ENCODE results near the gene STMN1. TPM values are rescaled to one million over a fixed set of nuclear protein-coding genes. Genes with fewer than 3 reads are reported as not detected.

The STMN1 gene
- total and polyA plus RNA-seq, 10 of the 15 experiments (the other 5 are each of a cell fraction or from before 2014, with no cell fraction given), result 220 to 1,272 (median 603) TPM

DNA sequence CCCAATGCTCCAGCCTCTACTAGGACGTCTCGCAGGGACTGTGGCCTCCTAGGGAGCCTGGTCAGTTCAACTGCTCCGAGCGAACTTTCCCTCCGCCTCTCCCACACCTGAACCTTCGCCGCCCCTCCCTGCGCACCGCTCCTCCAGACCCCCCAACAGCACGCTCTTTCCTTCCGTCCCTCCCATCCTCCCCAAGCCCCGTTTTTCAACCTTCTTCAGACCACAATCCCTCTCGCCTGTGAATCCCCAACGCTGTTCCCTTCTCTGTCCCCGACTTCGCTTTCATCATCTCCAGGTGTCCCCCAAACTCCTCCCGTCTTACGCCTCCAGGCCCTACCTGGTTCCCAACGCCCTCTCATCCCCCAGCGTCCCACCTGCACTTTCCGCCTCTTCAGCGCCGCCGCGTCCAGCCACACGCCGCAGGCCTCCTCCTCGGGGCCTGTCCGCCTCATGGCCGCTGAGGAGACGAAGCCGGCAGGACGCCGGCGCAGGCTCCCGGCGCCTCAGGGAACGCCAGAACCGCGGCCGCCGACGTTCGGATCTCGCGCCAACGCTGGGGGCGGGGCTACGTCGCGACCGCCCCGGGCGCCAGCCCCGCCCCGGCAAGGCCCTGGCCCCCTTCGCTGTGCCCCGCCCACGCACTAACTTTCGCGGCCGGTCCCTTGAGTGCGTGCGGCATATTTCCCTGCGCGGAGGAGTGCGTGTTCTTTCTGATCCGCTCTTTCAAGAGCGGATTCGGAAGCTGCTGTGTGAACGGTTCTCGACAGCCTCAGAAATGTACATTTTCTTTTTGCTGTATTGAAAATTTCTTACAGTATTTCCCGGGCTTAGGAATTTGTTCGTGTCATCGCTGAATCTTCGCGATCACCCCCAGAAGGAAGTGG, 47.1 kb downstream of the STMN1 start, which contains the start of gene AUNIP (continued):
- TF ChIP-seq IKZF1 (conservative IDR thresholded peaks at IDR 0.05) (peak; percentile 73), FOXK2 (IDR thresholded peaks at IDR 0.05) (peak; percentile 75)
- TF ChIP-seq, protein P1, sequence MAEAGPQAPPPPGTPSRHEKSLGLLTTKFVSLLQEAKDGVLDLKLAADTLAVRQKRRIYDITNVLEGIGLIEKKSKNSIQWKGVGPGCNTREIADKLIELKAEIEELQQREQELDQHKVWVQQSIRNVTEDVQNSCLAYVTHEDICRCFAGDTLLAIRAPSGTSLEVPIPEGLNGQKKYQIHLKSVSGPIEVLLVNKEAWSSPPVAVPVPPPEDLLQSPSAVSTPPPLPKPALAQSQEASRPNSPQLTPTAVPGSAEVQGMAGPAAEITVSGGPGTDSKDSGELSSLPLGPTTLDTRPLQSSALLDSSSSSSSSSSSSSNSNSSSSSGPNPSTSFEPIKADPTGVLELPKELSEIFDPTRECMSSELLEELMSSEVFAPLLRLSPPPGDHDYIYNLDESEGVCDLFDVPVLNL (IDR thresholded peaks at IDR 0.05; ENCODE audit: low read depth, low read length), result peak; percentile 95

DNA sequence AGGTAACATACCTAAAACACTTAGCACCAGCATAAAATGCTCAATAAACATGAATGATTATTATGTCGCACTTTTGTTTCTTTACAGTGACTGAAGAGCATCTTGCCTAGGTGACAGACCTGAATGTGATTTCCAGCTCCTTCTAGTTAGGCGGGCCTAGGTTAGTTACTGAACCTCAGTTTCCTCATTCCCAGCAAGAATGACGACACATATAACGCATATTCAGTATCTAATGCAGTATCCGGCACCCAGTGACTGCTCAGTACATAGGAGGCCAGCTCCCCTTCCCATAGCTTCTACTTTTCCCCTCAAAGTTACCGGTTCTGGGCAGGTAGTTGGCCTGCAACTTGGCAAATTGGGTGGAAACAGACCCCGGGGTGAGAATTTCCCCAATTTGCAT, 47.7 kb downstream of the STMN1 start:
- peak overlapping the region; percentile 82 for H3K27ac ChIP-seq (ENCODE audit: control insufficient read depth, insufficient read depth)
- POLR2A ChIA-PET, result interaction anchor here (0.8 kb wide), 1 partner anchor 17 kb away, joined by 3 read pairs; the partner anchor contains the start of gene PAQR7
- H3K9me3 ChIP-seq (replicated peaks; ENCODE audit: control insufficient read depth, insufficient read depth, low read length), result no peaks in the 10 kb centered on the region
- peaks cover 19% of the 10 kb centered on the region for H3K79me2 ChIP-seq (ENCODE audit: control insufficient read depth, insufficient read depth, low read length)
- intact Hi-C loops (cut with micrococcal nuclease; ENCODE audit: unreplicated experiment), result loop anchor here (5.0 to 10.0 kb wide), 2 partner anchors 36 to 1296 kb away; partner anchors contain the start of gene SLC9A1
- CTCF ChIA-PET, result interaction anchor here (0.5 to 2.1 kb wide), 2 partner anchors 14 to 1088 kb away, joined by 3 to 4 read pairs; no protein-coding TSS in a partner anchor
- in situ Hi-C loops (cut with MboI), result no loop called here
- DNase-seq (ENCODE audit: low read depth, low spot score) (no peak), FAIRE-seq (peak; percentile 44), ATAC-seq (no peak; the same call in 2 of the 3 replicates)
- no peaks in the 10 kb centered on the region for H3K27me3 ChIP-seq (replicated peaks in 1 of 2; ENCODE audit: control insufficient read depth in 2 of 2, insufficient read depth in 2 of 2, low read length in 1 of 2)
- no peaks in the 10 kb centered on the region for H4K20me1 ChIP-seq (ENCODE audit: control insufficient read depth, insufficient read depth)
- SMC1A ChIA-PET (ENCODE audit: uncharacterized antibody, unreplicated experiment), result no interaction called here
- BruUV-seq (replicated peaks), result TSS peak; percentile 62
- peaks cover 8% of the 10 kb centered on the region; the same call in 1 of the 2 replicates for H3K4me1 ChIP-seq (ENCODE audit: control insufficient read depth, insufficient read depth, low read length)
- peak overlapping the region; percentile 88 for H3K4me3 ChIP-seq
- peak overlapping the region; percentile 54 for H2AFZ ChIP-seq (ENCODE audit: control insufficient read depth, low read depth, low read length)
- peak overlapping the region; percentile 72 for H3K9ac ChIP-seq (ENCODE audit: control insufficient read depth, insufficient read depth, low read length)
- H3K36me3 ChIP-seq (ENCODE audit: control insufficient read depth in 2 of 2, insufficient read depth in 2 of 2, low read length in 1 of 2), result no peaks in the 10 kb centered on the region
- peak overlapping the region; percentile 92 for H3K4me2 ChIP-seq (ENCODE audit: control insufficient read depth, insufficient read depth)
- 3% methylated on average over 7 of the region's 7 CpGs for WGBS (ENCODE audit: insufficient coverage, insufficient replicate concordance, low lambda C conversion rate, missing lambda C conversion rate)
- RAD21 ChIA-PET (ENCODE audit: unreplicated experiment), result no interaction called here
- no peak for TF ChIP-seq YBX1 (IDR thresholded peaks at IDR 0.05)
- TF ChIP-seq, protein P2, sequence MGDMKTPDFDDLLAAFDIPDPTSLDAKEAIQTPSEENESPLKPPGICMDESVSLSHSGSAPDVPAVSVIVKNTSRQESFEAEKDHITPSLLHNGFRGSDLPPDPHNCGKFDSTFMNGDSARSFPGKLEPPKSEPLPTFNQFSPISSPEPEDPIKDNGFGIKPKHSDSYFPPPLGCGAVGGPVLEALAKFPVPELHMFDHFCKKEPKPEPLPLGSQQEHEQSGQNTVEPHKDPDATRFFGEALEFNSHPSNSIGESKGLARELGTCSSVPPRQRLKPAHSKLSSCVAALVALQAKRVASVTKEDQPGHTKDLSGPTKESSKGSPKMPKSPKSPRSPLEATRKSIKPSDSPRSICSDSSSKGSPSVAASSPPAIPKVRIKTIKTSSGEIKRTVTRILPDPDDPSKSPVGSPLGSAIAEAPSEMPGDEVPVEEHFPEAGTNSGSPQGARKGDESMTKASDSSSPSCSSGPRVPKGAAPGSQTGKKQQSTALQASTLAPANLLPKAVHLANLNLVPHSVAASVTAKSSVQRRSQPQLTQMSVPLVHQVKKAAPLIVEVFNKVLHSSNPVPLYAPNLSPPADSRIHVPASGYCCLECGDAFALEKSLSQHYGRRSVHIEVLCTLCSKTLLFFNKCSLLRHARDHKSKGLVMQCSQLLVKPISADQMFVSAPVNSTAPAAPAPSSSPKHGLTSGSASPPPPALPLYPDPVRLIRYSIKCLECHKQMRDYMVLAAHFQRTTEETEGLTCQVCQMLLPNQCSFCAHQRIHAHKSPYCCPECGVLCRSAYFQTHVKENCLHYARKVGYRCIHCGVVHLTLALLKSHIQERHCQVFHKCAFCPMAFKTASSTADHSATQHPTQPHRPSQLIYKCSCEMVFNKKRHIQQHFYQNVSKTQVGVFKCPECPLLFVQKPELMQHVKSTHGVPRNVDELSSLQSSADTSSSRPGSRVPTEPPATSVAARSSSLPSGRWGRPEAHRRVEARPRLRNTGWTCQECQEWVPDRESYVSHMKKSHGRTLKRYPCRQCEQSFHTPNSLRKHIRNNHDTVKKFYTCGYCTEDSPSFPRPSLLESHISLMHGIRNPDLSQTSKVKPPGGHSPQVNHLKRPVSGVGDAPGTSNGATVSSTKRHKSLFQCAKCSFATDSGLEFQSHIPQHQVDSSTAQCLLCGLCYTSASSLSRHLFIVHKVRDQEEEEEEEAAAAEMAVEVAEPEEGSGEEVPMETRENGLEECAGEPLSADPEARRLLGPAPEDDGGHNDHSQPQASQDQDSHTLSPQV (IDR thresholded peaks at IDR 0.05), result no peak
- no peak for TF ChIP-seq HDAC2 (IDR thresholded peaks at IDR 0.05)
- TF ChIP-seq, protein P3, sequence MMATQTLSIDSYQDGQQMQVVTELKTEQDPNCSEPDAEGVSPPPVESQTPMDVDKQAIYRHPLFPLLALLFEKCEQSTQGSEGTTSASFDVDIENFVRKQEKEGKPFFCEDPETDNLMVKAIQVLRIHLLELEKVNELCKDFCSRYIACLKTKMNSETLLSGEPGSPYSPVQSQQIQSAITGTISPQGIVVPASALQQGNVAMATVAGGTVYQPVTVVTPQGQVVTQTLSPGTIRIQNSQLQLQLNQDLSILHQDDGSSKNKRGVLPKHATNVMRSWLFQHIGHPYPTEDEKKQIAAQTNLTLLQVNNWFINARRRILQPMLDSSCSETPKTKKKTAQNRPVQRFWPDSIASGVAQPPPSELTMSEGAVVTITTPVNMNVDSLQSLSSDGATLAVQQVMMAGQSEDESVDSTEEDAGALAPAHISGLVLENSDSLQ (IDR thresholded peaks at IDR 0.05), result no peak
- TF ChIP-seq CEBPB (IDR thresholded peaks at IDR 0.05; ENCODE audit: borderline replicate concordance in 1 of 2, low read depth in 2 of 2, low read length in 2 of 2), result no peak
- no peak for TF ChIP-seq RBBP5 (conservative IDR thresholded peaks at IDR 0.05)
- no peak for TF ChIP-seq NR2F1 (conservative IDR thresholded peaks at IDR 0.05)
- no peak for TF ChIP-seq POLR2A (IDR thresholded peaks at IDR 0.05; ENCODE audit: low read depth, low read length)
- no peak for TF ChIP-seq RFX5 (IDR thresholded peaks at IDR 0.05; ENCODE audit: low read depth, low read length)
- TF ChIP-seq CHD1 (IDR thresholded peaks at IDR 0.05; ENCODE audit: low read depth, low read length), result no peak
